Keratinocyte (primary cell): Measurements from ENCODE around the gene SNX11. TPM values are rescaled to one million over a fixed set of nuclear protein-coding genes. Genes with fewer than 3 reads are reported as not detected.

Source experiments
- DNase-seq: peaks from one replicate; pipeline ENCODE4 v3.0.0-alpha.2; 2011; ENCODE audit warnings: low read depth, missing footprints, low spot score
- FAIRE-seq: peaks from 2 replicates; lab custom pipeline; 2011; peaks lifted over from hg19 to GRCh38; lab: Jason Lieb, UNC
- H2AFZ ChIP-seq: 2 replicates; pipeline ENCODE4 v1.6.0; 2012; ENCODE audit warnings: low read length, control low read depth, inconsistent platforms; ENCODE audit not compliant: control insufficient read depth
- H3K27ac ChIP-seq: 2 replicates; pipeline ENCODE4 v1.5.1; 2011; ENCODE audit warnings: low read length; ENCODE audit not compliant: control insufficient read depth, insufficient read depth
- H3K27me3 ChIP-seq: 3 replicates; pipeline ENCODE4 v1.6.0; 2011; ENCODE audit warnings: low read length; ENCODE audit not compliant: control insufficient read depth, insufficient read depth; ENCODE audit errors: extremely low read depth
- H3K36me3 ChIP-seq, 2 experiments: 2 replicates in 1 of 2; 3 replicates in 1 of 2; pipeline ENCODE4 v1.5.1; 2011; ENCODE audit warnings: low read length in 2 of 2, mild to moderate bottlenecking in 1 of 2; ENCODE audit not compliant: control insufficient read depth in 2 of 2, insufficient read depth in 2 of 2; ENCODE audit errors: extremely low read depth in 1 of 2
- H3K4me1 ChIP-seq: 3 replicates; pipeline ENCODE4 v1.5.1; 2011; ENCODE audit warnings: low read length; ENCODE audit not compliant: control insufficient read depth, insufficient read depth; ENCODE audit errors: extremely low read depth
- H3K4me2 ChIP-seq: 3 replicates; pipeline ENCODE4 v1.6.0; 2011; ENCODE audit warnings: low read depth, low read length; ENCODE audit not compliant: control insufficient read depth, insufficient read depth; ENCODE audit errors: extremely low read depth
- H3K4me3 ChIP-seq, 3 experiments: fragments of 200-600 bp in 1 of 3; sonication (generic) in 1 of 3; 2 replicates in 2 of 3; 3 replicates in 1 of 3; pipeline ENCODE4 v1.5.1; 2011 to 2016; ENCODE audit warnings: low read length in 3 of 3, mild to moderate bottlenecking in 3 of 3, control low read depth in 2 of 3, inconsistent platforms in 1 of 3, low read depth in 1 of 3, mixed read lengths in 1 of 3, mixed run types in 1 of 3, moderate library complexity in 1 of 3; ENCODE audit not compliant: control insufficient read depth in 2 of 3, insufficient read depth in 2 of 3; ENCODE audit errors: extremely low read depth in 1 of 3
- H3K79me2 ChIP-seq: 2 replicates; pipeline ENCODE4 v1.6.0; 2012; ENCODE audit warnings: low read length; ENCODE audit not compliant: control insufficient read depth, insufficient read depth
- H3K9ac ChIP-seq: 3 replicates; pipeline ENCODE4 v1.6.0; 2011; ENCODE audit warnings: low read length; ENCODE audit not compliant: control insufficient read depth, insufficient read depth; ENCODE audit errors: extremely low read depth
- H3K9me1 ChIP-seq: 3 replicates; pipeline ENCODE4 v1.6.0; 2011; ENCODE audit warnings: low read length; ENCODE audit not compliant: control insufficient read depth, insufficient read depth; ENCODE audit errors: extremely low read depth
- H3K9me3 ChIP-seq: 2 replicates; pipeline ENCODE4 v1.5.1; 2012; ENCODE audit warnings: low read depth, low read length; ENCODE audit not compliant: control insufficient read depth
- H4K20me1 ChIP-seq: 3 replicates; pipeline ENCODE4 v1.6.0; 2011; ENCODE audit warnings: low read length; ENCODE audit not compliant: control insufficient read depth, insufficient read depth; ENCODE audit errors: extremely low read depth
- CTCF ChIP-seq, 3 experiments: IDR thresholded peaks in 1 of 3; conservative IDR thresholded peaks in 1 of 3; optimal IDR thresholded peaks in 1 of 3; 2 replicates in 2 of 3; 3 replicates in 1 of 3; pipeline versions ENCODE3 to v1.5.1; 2011; ENCODE audit warnings: low read length in 3 of 3, mild to moderate bottlenecking in 3 of 3, moderate library complexity in 2 of 3, control low read depth in 1 of 3, inconsistent platforms in 1 of 3; ENCODE audit not compliant: insufficient read depth in 2 of 3; ENCODE audit errors: extremely low read depth in 1 of 3
- EZH2 ChIP-seq: IDR thresholded peaks from one replicate; pipeline ENCODE4 v1.6.1; 2012; ENCODE audit warnings: inconsistent platforms, mild to moderate bottlenecking, low read length, moderate library complexity
- dilution Hi-C: fragments of 300-500 bp; cut with MboI; formaldehyde crosslinking; loops from one replicate; pipeline ENCODE4 v1.7.0; 2020; ENCODE audit warnings: low sequenced_read_pairs; ENCODE audit not compliant: extremely low pct_ligation_motif_present
- polyA plus RNA-seq, 5 experiments: library from polyadenylated mRNA; depleted of rRNA in 3 of 5; stranded (reverse) in 3 of 5; stranded (forward) in 1 of 5; unstranded in 1 of 5; fragments of >200 nt; gene quantifications; 1 replicate in 1 of 5; 2 replicates in 3 of 5; 3 replicates in 1 of 5; pipeline versions ENCODE4 v1.2.1 to v1.2.3, GENCODE V29; 2011 to 2012; ENCODE audit warnings: missing spikeins in 2 of 5, low read depth in 1 of 5, low replicate concordance in 1 of 5

SNX11 gene
- polyA plus RNA-seq, 1 donor (not counting 4 experiments of a cell fraction or from before 2014, with no cell fraction given), result 21.0 TPM

GRCh38 chr17:48143629-48144028 is 36.1 kb downstream of the SNX11 start:
- Histone ChIP-seq H2AFZ (no peak overlapping the region), H3K27ac (no peak overlapping the region), H3K36me3 (no peaks in the 10 kb centered on the region), H3K4me2 (no peak overlapping the region), H3K4me3 (no peak overlapping the region), H3K4me1 (no peaks in the 10 kb centered on the region), H3K9ac (no peak overlapping the region), H4K20me1 (no peaks in the 10 kb centered on the region), H3K9me1 (no peaks in the 10 kb centered on the region), H3K9me3 (no peaks in the 10 kb centered on the region), H3K79me2 (no peaks in the 10 kb centered on the region), H3K27me3 (peaks cover 32% of the 10 kb centered on the region)
- dilution Hi-C loops, result no loop called here
- FAIRE-seq (no peak), DNase-seq (no peak)
- TF ChIP-seq CTCF (optimal IDR thresholded peaks at IDR 0.05 in 1 of 3, IDR thresholded peaks at IDR 0.05 in 1 of 3, conservative IDR thresholded peaks at IDR 0.05 in 1 of 3; ENCODE audit: extremely low read depth in 1 of 3, insufficient read depth in 2 of 3, low read length in 3 of 3) (no peak), EZH2 (peak; percentile 33)

- TF ChIP-seq EZH2, result no peak
- TF ChIP-seq CTCF (optimal IDR thresholded peaks at IDR 0.05 in 1 of 3, IDR thresholded peaks at IDR 0.05 in 1 of 3, conservative IDR thresholded peaks at IDR 0.05 in 1 of 3; ENCODE audit: extremely low read depth in 1 of 3, insufficient read depth in 2 of 3, low read length in 3 of 3), result no peak
- FAIRE-seq, result no peak
- dilution Hi-C loops, result no loop called here
- H3K27ac ChIP-seq, result no peak overlapping the region
- H3K27me3 ChIP-seq, result peaks cover 37% of the 10 kb centered on the region
- no peak overlapping the region for H3K9ac ChIP-seq
- H3K79me2 ChIP-seq, result no peaks in the 10 kb centered on the region
- H2AFZ ChIP-seq, result no peak overlapping the region
- H3K4me1 ChIP-seq, result no peaks in the 10 kb centered on the region
- H3K9me1 ChIP-seq, result no peaks in the 10 kb centered on the region
- no peaks in the 10 kb centered on the region for H3K9me3 ChIP-seq
- no peak for DNase-seq
- H4K20me1 ChIP-seq, result no peaks in the 10 kb centered on the region
- no peaks in the 10 kb centered on the region for H3K36me3 ChIP-seq
- no peak overlapping the region for H3K4me2 ChIP-seq
- no peak overlapping the region for H3K4me3 ChIP-seq
Observed at GRCh38 chr17:48144231-48144630, 36.7 kb downstream of the SNX11 start.
